ENCODE measurements around the gene USP17L13.
"Not testable (repeated sequence)": the region's sequence is repeated elsewhere in the genome, so short reads cannot be mapped to it uniquely, and the experiment has no call there.

Gene USP17L13

GRCh38 chr4:9271719-9272118, 47.0 kb downstream of the USP17L13 start:
- H3K9me3 Mint-ChIP-seq; ATAC-seq (ENCODE audit: low read depth); H3K4me1 Mint-ChIP-seq; H3K27me3 Mint-ChIP-seq; H3K27ac Mint-ChIP-seq; H3K36me3 Mint-ChIP-seq; H3K4me3 Mint-ChIP-seq: not testable (repeated sequence)
- peak in 1 of 2 donors; percentile 14 for DNase-seq (ENCODE audit: low spot score in 2 of 2)
